Left lobe of liver (tissue), 2 donors: ENCODE data around the gene TMCO4. TPM values are rescaled to one million over a fixed set of nuclear protein-coding genes. Genes with fewer than 3 reads are reported as not detected.
"Not testable (repeated sequence)": the region's sequence is repeated elsewhere in the genome, so short reads cannot be mapped to it uniquely, and the experiment has no call there.

Experiments
- ATAC-seq: fragments of 200-7000 bp; cut with Tn5 transposase; one replicate; pipeline ENCODE4 v1.9.1; 2020; ENCODE audit warnings: mild to moderate bottlenecking, moderate library complexity
- DNase-seq: peaks from one replicate; pipeline ENCODE4 v3.0.0-alpha.2; 2020; ENCODE audit warnings: low spot score
- total RNA-seq: library from RNA; stranded (reverse); gene quantifications from one replicate; pipeline ENCODE4 v1.2.1, GENCODE V29; 2021
- donor health status: DM: no; HTN: no; CAD: no; lungs with moderate emphysema.
- donor health status: DM: no; HTN: yes; CAD: no.

Gene TMCO4
- total RNA-seq, 1 donor from 2014 or later, result 9.8 TPM

GRCh38 chr1:19814244-19814661 is 14.5 kb upstream of the TMCO4 start:
- ATAC-seq (no peak), DNase-seq (peak; percentile 52)

GRCh38 chr1:19813643-19813960 is 13.9 kb upstream of the TMCO4 start:
- ATAC-seq (no peak), DNase-seq (no peak)

- ATAC-seq, result no peak
- DNase-seq, result no peak
Observed at GRCh38 chr1:19812875-19813642, 13.3 kb upstream of the TMCO4 start.

GRCh38 chr1:19811206-19811851 is 11.6 kb upstream of the TMCO4 start:
- DNase-seq (peak; percentile 66), ATAC-seq (peak; percentile 40)

- DNase-seq, result no peak
- ATAC-seq, result no peak
Observed at GRCh38 chr1:19809044-19809750, 9.5 kb upstream of the TMCO4 start.

- no peak for DNase-seq
- ATAC-seq, result no peak
Observed at GRCh38 chr1:19808351-19808750, 8.6 kb upstream of the TMCO4 start.

GRCh38 chr1:19804831-19805251 is 5.1 kb upstream of the TMCO4 start:
- ATAC-seq, result no peak
- DNase-seq, result no peak

- no peak for ATAC-seq
- DNase-seq, result no peak
Observed at GRCh38 chr1:19802269-19802668, 2.6 kb upstream of the TMCO4 start.

GRCh38 chr1:19800076-19800804 is 524 bp upstream of the TMCO4 start:
- DNase-seq (peak; percentile 72), ATAC-seq (peak; percentile 61)

GRCh38 chr1:19798486-19799229 is 1.1 kb downstream of the TMCO4 start:
- peak; percentile 45 for ATAC-seq
- DNase-seq, result peak; percentile 51

GRCh38 chr1:19797827-19798226 is 1.9 kb downstream of the TMCO4 start:
- no peak for DNase-seq
- ATAC-seq, result no peak

GRCh38 chr1:19794583-19794982 is 5.1 kb downstream of the TMCO4 start:
- DNase-seq (no peak), ATAC-seq (no peak)

- DNase-seq (no peak), ATAC-seq (no peak)
Observed at GRCh38 chr1:19793360-19794046, 6.2 kb downstream of the TMCO4 start.

- DNase-seq (no peak), ATAC-seq (no peak)
Observed at GRCh38 chr1:19792237-19793002, 7.3 kb downstream of the TMCO4 start.

- ATAC-seq, DNase-seq: not testable (repeated sequence)
Observed at GRCh38 chr1:19790061-19790975, 9.4 kb downstream of the TMCO4 start.

GRCh38 chr1:19786988-19787423 is 12.7 kb downstream of the TMCO4 start:
- ATAC-seq (no peak), DNase-seq (no peak)

GRCh38 chr1:19785660-19786059 is 14.1 kb downstream of the TMCO4 start:
- no peak for ATAC-seq
- DNase-seq, result no peak

GRCh38 chr1:19780267-19780877 is 19.3 kb downstream of the TMCO4 start:
- no peak for ATAC-seq
- no peak for DNase-seq
